ENCODE results near the gene WNT11. TPM values are rescaled to one million over a fixed set of nuclear protein-coding genes. Genes with fewer than 3 reads are reported as not detected.

WNT11 gene
- total RNA-seq, 1 donor from 2014 or later = 0.26 TPM

DNA sequence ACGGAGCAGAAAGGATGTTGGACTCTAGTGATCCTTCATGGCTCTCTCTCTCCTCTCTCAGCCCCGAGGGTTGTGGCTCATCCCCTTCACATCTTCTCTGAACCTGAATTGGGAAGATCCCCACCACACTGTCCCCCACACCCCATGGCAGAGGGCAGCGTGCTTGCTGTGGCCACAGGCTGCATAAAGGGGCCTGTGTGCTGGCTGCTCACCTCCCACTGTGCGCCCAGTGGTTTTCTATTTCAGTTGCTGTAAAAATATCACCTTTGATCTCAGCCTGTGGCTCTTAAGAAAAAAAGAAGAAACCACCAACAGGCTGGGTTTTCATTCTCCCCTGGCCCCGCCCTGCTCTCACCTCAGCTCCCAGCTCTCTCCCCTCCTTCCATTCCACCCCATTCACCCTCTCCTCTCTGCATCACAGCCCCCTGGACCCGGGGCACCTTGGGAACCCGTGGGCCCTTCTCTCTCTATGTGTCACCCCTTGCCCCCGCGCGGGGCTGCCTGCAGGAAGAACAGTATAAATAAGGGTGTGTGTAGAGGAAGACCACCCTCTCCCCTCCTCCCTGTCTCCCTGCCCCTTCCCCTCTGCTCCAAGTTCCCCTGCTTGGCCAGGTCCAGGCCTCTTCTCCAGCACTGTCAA lies 25.8 kb upstream of the WNT11 start:
- Mint-ChIP-seq H3K4me3 (peak overlapping the region; percentile 31), H3K4me1 (peaks cover 39% of the 10 kb centered on the region), H3K27ac (no peak overlapping the region), H3K36me3 (peaks cover 6% of the 10 kb centered on the region), H3K27me3 (ENCODE audit: insufficient read depth, low read depth) (peaks cover 41% of the 10 kb centered on the region), H3K9me3 (peaks cover 10% of the 10 kb centered on the region)
- H3K4me3 ChIP-seq = no peak overlapping the region
- no peaks in the 10 kb centered on the region for H3K4me1 ChIP-seq
- no peak overlapping the region for H3K4me2 ChIP-seq
- H3K9me3 ChIP-seq (ENCODE audit: low read depth) = no peaks in the 10 kb centered on the region
- no peak for DNase-seq (ENCODE audit: low spot score)
- H3K27ac ChIP-seq = no peak overlapping the region
- H2AFZ ChIP-seq (replicated peaks) = no peak overlapping the region
- no peaks in the 10 kb centered on the region for H4K20me1 ChIP-seq (ENCODE audit: low read depth)
- no peaks in the 10 kb centered on the region for H3K36me3 ChIP-seq
- H3K9ac ChIP-seq = no peak overlapping the region
- H3F3A ChIP-seq (ENCODE audit: low read depth) = peaks cover 24% of the 10 kb centered on the region
- H3K79me2 ChIP-seq (ENCODE audit: low read depth) = no peaks in the 10 kb centered on the region
- H3K27me3 ChIP-seq = peaks cover 11% of the 10 kb centered on the region
- TF ChIP-seq EZH2 (IDR thresholded peaks at IDR 0.05) (no peak), EZH2phosphoT487 (IDR thresholded peaks at IDR 0.05) (no peak)
- TF ChIP-seq, protein P1, sequence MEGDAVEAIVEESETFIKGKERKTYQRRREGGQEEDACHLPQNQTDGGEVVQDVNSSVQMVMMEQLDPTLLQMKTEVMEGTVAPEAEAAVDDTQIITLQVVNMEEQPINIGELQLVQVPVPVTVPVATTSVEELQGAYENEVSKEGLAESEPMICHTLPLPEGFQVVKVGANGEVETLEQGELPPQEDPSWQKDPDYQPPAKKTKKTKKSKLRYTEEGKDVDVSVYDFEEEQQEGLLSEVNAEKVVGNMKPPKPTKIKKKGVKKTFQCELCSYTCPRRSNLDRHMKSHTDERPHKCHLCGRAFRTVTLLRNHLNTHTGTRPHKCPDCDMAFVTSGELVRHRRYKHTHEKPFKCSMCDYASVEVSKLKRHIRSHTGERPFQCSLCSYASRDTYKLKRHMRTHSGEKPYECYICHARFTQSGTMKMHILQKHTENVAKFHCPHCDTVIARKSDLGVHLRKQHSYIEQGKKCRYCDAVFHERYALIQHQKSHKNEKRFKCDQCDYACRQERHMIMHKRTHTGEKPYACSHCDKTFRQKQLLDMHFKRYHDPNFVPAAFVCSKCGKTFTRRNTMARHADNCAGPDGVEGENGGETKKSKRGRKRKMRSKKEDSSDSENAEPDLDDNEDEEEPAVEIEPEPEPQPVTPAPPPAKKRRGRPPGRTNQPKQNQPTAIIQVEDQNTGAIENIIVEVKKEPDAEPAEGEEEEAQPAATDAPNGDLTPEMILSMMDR (IDR thresholded peaks at IDR 0.05) = no peak

DNA sequence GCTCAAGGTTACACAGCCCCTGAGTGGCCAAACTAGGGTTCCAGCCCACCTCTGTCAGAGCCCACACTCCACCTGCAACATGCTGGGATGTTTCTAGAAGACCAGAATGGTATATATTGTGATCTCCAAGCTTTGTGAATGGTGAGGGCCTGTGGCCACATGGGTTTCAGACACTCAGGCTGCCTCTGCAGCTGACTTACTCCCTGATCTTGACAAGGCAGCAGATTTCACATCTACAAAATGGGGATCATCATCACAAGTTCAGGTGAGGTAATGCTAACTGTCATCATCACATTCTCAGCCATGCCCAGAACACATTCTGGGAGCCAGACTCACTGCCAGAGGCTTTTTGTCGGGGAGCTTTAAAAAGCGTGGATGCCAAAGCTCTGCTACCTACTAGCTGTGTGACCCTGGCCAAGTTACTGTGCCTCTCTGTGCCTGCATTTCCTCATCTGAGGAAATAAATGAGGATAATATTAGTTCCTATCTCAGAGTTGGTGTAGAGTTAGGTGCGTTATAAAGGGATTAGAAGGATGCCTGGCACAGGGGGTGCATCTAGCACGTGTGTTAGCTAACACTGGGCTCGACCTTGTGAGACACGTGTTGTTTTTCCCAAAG lies 24.9 kb upstream of the WNT11 start:
- TF ChIP-seq EZH2 (IDR thresholded peaks at IDR 0.05) = no peak
- no peak for TF ChIP-seq EZH2phosphoT487 (IDR thresholded peaks at IDR 0.05)
- TF ChIP-seq, protein P1 (IDR thresholded peaks at IDR 0.05) = no peak
- H3K27ac Mint-ChIP-seq = no peak overlapping the region
- H3K36me3 Mint-ChIP-seq = peaks cover 6% of the 10 kb centered on the region
- Histone ChIP-seq H3K27ac (no peak overlapping the region), H3K9ac (no peak overlapping the region), H3K4me1 (no peaks in the 10 kb centered on the region), H3K79me2 (ENCODE audit: low read depth) (no peaks in the 10 kb centered on the region), H3F3A (ENCODE audit: low read depth) (peaks cover 18% of the 10 kb centered on the region), H2AFZ (replicated peaks) (no peak overlapping the region), H3K4me2 (no peak overlapping the region), H3K4me3 (no peak overlapping the region), H4K20me1 (ENCODE audit: low read depth) (no peaks in the 10 kb centered on the region), H3K27me3 (peaks cover 11% of the 10 kb centered on the region), H3K36me3 (no peaks in the 10 kb centered on the region), H3K9me3 (ENCODE audit: low read depth) (no peaks in the 10 kb centered on the region)
- H3K4me1 Mint-ChIP-seq = peaks cover 39% of the 10 kb centered on the region
- H3K27me3 Mint-ChIP-seq (ENCODE audit: insufficient read depth, low read depth) = peaks cover 35% of the 10 kb centered on the region
- peak overlapping the region; percentile 31 for H3K4me3 Mint-ChIP-seq
- peaks cover 10% of the 10 kb centered on the region for H3K9me3 Mint-ChIP-seq
- DNase-seq (ENCODE audit: low spot score) = no peak

DNA sequence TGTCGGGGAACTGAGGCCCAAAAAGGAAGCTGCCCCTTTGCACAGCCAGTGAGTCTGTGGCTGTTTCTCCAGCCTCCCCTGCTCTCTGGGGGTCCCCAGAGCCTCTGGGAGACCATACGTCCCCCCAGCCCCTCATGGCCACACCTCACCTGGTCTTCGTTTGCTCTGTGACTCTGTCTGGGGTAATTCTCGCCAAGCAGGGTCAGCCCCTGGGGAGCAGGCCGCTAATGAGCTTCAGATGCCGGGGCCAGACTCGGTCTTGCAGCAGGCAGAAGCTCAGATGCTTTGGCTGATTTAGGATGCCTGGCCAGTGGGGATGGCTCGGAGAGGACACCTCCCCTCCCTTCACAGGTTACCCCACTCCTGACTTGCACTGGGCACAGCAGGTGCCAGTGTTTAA lies 24.1 kb upstream of the WNT11 start:
- no peak overlapping the region for H3K27ac Mint-ChIP-seq
- no peaks in the 10 kb centered on the region for H3K79me2 ChIP-seq (ENCODE audit: low read depth)
- no peaks in the 10 kb centered on the region for H4K20me1 ChIP-seq (ENCODE audit: low read depth)
- no peak overlapping the region for H3K4me3 ChIP-seq
- peaks cover 32% of the 10 kb centered on the region for H3K4me1 Mint-ChIP-seq
- H3K27me3 Mint-ChIP-seq (ENCODE audit: insufficient read depth, low read depth) = peaks cover 27% of the 10 kb centered on the region
- no peak overlapping the region for H3K4me3 Mint-ChIP-seq
- H3K4me1 ChIP-seq = no peaks in the 10 kb centered on the region
- peaks cover 13% of the 10 kb centered on the region for H3F3A ChIP-seq (ENCODE audit: low read depth)
- H3K9ac ChIP-seq = no peak overlapping the region
- H3K4me2 ChIP-seq = no peak overlapping the region
- H3K36me3 ChIP-seq = no peaks in the 10 kb centered on the region
- H3K9me3 Mint-ChIP-seq = peaks cover 3% of the 10 kb centered on the region
- H3K27ac ChIP-seq = no peak overlapping the region
- H3K9me3 ChIP-seq (ENCODE audit: low read depth) = no peaks in the 10 kb centered on the region
- H3K27me3 ChIP-seq = peaks cover 11% of the 10 kb centered on the region
- DNase-seq (ENCODE audit: low spot score) = no peak
- TF ChIP-seq, protein P1 (IDR thresholded peaks at IDR 0.05) = no peak
- TF ChIP-seq EZH2phosphoT487 (IDR thresholded peaks at IDR 0.05) (no peak), EZH2 (IDR thresholded peaks at IDR 0.05) (no peak)
- peaks cover 2% of the 10 kb centered on the region for H3K36me3 Mint-ChIP-seq
- no peak overlapping the region for H2AFZ ChIP-seq (replicated peaks)
